DOHH2 (cell line): ENCODE measurements around the gene KCNK3.

Experiments
- EZH2phosphoT487 ChIP-seq: fragments of 200-600 bp; sonication (generic); IDR thresholded peaks from 2 replicates; pipeline ENCODE4 v1.6.1; 2017; ENCODE audit warnings: borderline replicate concordance, mild to moderate bottlenecking, antibody characterized with exemption, low read length, moderate library complexity, mixed read lengths
- TF ChIP-seq, protein P1 (sequence below): fragments of 200-600 bp; sonication (generic); IDR thresholded peaks from one replicate; pipeline ENCODE4 v1.5.1; 2014; ENCODE audit warnings: antibody characterized with exemption, mild to moderate bottlenecking, low read depth, low read length; ENCODE audit not compliant: poor library complexity, severe bottlenecking

- TF ChIP-seq, protein P1, sequence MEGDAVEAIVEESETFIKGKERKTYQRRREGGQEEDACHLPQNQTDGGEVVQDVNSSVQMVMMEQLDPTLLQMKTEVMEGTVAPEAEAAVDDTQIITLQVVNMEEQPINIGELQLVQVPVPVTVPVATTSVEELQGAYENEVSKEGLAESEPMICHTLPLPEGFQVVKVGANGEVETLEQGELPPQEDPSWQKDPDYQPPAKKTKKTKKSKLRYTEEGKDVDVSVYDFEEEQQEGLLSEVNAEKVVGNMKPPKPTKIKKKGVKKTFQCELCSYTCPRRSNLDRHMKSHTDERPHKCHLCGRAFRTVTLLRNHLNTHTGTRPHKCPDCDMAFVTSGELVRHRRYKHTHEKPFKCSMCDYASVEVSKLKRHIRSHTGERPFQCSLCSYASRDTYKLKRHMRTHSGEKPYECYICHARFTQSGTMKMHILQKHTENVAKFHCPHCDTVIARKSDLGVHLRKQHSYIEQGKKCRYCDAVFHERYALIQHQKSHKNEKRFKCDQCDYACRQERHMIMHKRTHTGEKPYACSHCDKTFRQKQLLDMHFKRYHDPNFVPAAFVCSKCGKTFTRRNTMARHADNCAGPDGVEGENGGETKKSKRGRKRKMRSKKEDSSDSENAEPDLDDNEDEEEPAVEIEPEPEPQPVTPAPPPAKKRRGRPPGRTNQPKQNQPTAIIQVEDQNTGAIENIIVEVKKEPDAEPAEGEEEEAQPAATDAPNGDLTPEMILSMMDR, result no peak
- no peak for TF ChIP-seq EZH2phosphoT487
These were observed 33.7 kb upstream of the KCNK3 start for GRCh38 chr2:26658691-26659346.
